Occipital lobe (tissue), 2 donors: ENCODE data around the gene HOXA9. TPM values are rescaled to one million over a fixed set of nuclear protein-coding genes. Genes with fewer than 3 reads are reported as not detected.

Source experiments
- DNase-seq: peaks from one replicate; lab custom pipeline; 2025; lab: John Stamatoyannopoulos, UW
- total RNA-seq: library from RNA; depleted of rRNA; stranded (reverse); fragments of >200 nt; gene quantifications from one replicate; pipeline ENCODE4 v1.2.3, GENCODE V29; 2014

The HOXA9 gene
- total RNA-seq, 1 donor from 2014 or later: not detected

DNA sequence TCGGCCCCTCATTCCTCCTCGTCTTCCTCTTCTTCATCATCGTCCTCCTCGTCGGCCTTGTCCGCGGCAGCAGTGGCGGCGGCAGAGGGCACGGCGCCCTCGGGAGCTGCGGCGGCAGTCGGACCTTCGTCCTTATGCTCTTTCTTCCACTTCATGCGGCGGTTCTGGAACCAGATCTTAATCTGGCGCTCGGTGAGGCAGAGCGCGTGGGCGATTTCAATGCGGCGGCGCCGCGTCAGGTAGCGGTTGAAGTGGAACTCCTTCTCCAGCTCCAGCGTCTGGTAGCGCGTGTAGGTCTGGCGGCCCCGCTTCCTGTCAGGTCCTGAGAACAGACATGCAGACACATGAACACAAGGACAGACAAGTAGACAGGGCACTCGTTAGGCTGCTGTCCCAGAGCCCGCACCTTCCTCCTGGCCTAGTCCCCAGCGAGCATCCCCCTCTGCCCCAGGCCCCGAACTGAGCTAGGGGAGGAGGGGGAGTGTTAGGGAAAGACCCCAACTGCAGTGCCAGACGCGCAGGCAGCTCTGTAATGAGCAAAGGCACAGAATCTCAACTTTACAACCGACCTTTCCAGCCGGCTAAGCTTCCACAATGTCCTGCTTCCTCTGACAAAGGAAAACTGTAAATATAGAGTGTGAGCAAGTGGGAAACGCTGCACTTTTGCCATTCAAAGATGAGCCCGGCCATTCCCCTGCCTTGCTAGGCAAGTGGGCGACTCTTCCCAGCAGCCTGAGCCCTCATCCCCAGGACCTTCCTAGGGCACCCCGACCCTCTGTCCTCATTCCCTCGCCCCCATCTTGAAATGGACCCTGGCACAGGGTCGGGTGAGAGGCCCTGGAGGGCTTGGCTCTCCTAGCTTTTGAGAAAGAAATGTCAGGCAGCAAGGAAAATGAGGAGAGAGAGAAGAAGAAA, 10.2 kb downstream of the HOXA9 start:
- no peak for DNase-seq

DNA sequence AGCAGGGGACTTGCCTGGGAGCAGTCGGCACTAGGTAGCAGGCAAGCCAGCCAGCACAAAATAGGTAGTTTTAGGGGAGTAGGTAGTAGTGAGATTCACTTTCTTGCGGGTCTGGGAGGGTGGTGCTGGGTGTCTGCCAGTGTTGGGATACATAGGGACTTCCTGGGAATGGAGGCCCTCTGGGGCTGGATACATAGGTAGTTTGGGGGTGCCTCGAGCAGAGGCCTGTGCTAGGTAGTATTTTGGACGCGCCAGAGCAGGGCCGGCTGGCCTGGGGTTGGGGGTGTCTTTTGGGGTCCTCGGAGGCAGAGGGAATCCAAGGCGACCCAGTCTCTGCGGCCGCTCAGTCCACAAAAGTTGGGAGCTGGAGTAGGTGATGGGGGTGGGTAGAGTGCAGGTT, 11.0 kb downstream of the HOXA9 start:
- no peak for DNase-seq

DNA sequence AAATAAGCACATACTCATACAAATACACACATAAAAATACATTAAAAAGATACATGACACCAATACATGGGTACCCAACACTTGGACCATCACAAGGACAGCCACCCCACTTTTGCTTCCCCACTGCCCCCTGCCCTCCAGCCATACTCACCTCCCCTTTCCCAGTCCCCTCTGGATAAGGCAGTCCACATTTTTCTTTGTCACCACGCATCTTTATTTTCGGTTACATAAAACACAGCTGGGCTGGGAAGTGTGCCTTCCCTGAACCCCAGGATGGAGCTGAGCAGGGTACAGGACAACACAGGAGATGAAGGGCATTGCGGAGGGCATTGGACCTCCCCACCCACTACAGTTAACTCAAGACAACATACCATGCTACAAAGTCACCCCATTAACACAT, 11.8 kb downstream of the HOXA9 start:
- no peak for DNase-seq

DNA sequence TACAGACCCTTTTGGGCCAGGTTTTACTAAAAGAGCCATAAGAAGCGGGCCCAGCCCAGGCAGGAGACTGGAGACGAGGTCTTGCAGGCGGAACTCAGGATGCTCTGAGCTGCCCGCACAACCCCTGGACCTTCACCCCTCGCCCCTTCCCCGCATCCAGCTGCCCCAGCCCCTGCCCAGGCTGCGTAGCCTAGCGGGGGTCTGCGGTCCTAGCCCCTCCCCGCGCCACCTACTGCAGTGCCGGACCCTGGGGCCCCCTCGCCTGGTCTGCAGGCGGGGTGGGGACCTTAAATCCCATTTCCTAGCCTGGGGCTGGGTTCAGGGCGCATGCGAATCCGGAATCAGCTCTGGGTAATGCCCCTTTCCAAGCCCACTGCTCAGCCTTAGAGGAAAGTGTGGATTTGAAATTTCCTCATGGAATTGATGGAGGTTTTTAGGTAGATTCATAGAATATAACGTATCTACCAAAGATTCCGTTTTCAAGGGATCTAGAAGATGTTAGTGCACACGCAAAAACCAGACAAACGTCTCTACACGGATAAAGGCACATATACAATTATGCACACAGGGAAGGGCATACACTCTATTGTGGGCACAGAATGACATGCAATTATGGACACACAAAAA, 12.4 kb downstream of the HOXA9 start:
- DNase-seq: no peak

DNA sequence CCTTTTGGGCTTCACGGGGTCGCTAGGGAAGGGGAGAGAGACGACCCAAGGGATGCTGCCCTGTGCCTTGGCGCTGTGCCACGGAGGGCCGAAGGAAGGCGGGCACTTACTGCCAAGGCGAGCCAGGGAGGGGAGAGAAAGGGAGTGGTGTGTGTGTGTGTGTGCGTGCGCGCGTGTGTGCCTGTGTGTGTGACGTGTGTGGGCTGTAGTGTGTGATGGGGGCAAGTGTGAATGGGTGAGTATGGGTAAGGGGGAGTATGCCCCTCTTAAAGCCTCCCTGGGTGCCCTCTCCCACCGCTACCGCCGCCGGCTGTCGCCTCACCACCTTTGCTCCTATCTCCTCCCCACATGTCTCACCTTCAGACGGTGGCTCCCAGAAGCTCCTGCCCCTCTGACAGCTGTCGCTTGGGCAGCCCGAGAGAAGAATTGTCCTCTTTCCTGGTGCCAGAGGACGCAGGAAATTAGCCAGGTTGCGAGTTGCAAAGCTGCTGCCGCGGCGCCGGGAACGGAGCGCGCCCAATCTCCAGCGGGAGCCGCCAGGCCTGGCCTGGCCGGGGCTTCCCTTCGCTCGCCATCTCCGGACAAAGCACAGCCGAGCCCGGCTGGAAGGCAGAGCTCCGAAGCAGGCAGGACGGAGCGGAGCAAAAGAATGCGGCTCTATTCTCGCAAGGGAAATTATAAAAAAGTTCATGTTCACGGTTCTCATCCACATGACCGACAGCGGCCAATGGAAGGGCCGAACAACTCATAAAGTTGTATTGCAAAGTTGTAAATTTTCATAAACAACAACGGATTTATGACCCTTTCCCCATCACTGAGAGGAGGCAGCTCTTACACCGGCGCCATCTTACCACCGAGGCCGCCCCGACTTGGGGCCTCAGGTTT, 13.2 kb downstream of the HOXA9 start, which contains the start of gene HOXA3:
HOXA3 (minus strand) TSS at position 653 of the 885 bp plus-strand sequence. CDS start 41,943 bp downstream, outside the sequence.
- no peak for DNase-seq

DNA sequence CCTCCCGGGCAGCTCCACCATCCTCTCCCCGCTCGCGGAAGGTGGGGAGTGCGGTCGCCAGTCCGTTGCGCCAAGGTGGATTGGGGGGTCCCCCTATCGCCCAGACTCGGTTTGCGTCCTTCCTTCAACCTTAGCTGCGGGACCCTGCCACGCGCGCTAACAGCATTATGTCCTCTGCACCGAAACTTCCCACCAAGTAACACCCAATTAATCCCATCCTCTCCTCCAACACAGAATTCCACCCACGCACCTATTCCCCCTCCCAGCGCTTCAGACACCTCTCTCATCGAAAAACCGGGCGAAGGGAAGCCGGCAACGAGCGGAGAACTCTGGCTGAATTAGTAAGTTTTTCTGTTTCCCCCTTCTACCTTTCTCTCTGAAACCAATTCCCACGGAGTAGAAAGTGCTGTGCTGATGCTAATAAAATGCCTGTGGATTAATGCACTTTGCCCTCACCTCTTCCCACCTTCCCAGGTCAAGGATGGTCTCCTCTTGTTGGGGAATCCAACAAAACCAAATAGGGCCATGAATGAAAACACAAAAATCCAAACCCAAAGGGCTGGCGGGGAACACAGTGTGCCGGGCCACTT, 13.9 kb downstream of the HOXA9 start:
- no peak for DNase-seq

DNA sequence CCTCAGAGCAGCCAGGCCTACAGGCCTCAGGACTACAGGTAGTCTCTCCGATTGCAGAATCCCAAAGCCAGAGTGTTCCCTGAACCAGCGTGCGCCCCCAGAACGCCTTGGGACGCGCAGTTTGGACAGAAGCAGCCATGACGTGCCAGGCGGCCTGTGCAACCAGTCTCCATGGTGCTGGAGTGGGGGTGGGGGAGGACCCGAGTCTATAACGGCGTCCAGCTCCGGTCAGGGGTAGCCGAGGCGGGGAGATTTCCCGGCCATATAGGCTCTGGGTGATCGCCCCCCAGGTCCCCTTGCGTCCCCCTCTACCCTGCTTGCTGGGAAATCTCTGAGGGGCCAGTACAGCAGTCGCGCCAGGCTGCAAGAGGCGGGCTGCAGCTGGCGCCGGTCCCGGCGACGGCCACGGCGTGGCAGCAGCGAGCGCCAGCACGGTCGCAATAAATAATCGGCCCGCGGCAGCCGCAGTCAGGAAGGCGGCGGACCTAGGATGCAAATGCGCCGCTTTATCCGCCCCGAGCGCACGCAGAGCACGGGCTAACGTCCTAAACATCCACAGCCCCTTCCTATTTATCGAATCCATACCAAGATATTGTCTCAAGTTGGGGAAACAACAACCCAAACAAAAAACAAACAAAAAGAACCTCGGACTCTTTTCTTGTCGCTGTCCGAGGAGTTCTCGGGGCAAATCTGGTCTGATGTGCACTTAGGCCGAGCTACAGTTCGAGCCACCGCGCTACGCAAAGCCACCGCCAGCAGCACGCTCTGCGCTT, 14.6 kb downstream of the HOXA9 start:
- no peak for DNase-seq

DNA sequence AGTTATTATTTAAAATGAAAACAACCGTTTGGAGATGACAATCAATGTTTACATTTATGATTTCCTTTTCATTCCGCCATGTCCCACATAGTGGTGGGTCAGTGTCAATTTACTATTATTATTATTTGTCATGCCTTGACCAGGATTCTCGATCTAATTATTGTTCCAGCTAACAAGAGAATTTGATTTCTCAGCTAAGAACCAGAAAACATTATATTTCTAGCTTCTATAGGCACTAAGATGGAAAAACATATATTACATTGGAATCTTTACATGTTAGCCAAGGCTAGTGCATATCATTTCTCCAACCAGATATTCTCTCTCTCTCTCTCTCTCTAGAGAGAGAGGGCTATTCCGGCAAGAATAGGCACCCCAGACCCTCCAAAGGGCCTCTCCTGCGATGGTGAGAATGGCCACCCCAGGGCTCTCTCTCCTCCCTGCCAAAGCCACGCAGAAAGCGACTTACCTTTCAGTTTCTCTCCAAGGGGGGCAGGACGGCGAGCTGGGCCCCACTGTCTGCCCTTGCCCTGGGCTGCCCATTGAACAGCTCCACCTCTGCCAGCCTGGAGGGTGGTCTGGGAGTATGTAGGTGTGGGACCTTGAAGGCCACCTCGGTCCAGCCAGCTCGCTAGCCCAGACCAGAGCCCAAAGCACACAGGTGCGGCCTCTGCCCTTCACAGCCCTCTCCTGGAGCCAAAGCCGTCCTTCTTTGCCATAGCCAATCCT, 15.3 kb downstream of the HOXA9 start:
- DNase-seq: no peak

DNA sequence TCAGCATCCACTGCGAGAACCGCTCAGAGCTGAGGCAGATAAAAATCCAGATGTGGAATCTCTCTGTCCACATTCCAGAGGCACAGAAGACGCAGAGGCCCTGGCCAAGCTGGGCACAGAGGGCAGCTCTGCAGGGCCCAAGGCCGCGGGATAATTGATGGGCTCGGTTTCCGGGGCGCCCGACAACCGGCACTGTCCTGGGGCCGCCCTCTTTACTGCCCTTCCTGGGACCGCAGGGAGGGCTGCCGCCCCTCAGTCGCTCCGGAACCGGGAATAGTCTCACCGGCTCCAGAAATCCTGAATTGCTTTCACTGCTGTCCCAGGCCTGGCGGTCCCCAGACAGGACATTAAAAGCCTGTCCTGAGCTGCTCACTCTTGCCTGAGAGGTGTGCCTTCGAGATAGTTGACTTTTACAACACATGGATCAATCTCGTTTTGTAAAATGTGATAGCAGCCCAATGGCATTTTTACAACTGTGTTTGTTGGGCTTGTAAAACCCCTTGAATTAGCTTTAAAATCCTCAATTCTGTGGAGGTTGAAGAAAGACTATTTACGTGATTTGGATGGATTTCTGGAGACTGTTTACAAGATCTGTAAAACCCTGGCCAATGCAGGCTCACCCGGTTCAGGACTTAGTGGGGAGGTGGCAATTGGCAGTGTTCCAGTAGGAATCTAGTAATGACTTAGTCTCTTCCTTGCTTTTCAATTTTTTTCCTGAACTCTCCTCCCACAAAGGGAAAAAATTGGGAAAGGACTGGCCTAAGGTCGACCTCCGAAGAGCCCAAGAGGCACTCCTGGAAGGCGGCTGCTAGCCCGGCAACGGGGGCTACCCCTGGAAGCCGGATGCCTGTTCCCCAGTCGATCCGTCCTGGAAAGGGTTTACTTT, 16.3 kb downstream of the HOXA9 start:
- no peak for DNase-seq

DNA sequence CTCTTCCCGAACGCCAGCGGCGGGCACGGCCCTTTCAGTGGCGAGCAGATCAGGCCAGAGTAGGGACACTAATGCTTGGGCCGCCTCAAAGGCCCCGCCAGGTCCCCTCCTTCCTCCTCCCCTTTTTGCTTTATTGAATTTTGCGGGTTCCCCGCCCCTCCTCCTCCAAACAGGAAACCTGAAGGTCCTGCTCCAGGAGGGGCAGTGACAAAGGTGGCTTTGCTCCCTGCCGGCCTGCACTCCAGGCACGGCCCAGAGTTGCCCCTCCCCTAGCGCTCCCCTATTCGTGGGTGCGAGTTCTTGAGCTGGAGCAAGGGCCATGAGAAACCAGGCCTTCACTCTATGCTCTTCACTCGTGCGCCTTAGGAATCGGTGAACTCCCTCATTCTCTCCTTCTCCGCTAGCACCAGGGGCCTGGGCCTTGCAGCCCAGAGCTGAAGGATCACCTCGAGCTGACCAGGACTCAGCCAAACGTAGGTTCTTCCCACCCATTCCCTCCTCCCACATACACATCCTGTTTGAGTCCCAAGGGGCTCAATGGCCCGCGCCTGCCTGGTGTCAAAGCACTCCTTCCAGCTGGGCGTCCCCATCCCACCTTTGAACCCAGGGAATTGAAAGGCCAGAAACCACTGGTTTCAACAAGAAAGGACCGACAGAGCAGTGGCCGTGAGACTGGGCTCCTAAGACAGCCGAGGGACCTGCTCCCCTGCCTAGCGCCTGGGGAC, 17.1 kb downstream of the HOXA9 start:
- no peak for DNase-seq

DNA sequence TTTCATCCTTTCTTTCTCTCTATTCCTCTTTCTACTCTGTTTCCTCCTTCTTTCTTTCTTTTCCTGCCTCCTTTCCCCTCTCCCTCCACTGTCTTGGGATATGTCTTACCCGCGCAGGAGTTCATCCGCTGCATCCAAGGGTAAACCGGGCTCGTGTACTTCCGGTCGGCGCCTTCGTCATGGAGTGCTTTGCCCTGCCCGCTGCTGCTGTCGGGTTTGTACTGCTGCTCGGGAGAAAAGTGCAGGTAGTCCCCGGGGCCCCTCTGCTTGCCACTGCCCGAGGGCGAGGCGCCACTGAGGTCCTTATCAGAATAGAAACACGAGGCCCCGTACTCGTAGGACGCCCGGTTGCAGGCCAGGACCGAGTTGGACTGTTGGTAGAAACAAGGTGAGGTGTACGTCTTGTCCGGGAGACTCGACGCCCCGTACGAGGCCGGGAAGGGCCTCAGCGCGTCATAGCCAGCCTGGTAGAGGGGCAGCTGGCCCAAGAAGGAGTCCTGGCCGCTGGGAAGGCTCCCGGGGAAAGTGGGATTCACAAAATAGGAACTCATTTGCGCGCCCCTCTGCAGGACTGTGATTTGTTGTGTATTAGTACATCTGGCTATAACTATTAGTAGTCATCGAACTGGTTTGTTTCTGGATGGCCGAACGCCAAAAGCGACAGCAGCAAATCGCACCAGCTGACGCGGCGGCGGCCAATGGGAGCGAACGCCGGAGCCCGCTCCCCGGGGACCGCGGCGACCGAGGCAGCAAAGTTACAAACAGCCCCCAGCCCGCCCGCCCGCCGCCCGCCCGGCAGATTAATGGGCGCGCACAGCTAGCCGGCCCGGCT, 17.9 kb downstream of the HOXA9 start, which contains the start of gene HOXA6:
HOXA6 (minus strand) TSS at position 576 of the 832 bp plus-strand sequence; CDS start at position 551, 25 bp downstream.
- DNase-seq: no peak

DNA sequence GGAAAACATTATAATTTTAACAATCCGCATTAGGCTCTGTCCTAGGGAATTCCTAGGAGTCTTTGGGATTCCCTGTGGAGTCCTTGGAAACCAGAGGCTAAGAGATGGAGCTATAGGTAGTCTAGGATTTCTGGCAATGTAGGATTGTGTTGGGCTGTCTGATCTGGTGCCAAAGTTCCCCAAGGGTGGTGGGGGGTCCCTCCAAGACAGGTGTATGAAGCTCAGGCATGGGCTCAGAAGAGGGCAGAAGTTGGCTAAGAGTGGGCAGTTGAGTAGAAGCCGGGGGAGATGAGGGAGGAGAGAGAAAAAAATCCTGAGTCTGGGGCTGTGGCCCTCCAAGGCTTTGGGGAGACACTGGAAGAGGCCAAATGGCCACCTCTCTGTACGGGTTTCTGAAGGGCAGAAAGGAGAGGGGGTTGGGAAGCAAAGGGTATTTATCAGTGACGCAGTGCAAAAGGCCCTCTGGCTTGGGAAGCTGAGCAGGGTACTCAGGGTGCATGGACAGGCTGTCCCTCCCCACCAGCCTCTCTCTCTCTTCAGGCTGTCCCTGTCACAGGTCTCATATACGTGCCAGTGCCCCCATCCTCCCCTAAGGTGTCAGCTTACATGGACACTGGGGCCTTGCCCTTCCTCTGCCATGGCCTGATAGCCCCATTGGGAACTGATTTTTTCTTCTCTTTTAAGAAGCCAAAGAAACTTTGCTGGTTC, 18.7 kb downstream of the HOXA9 start:
- no peak for DNase-seq

DNA sequence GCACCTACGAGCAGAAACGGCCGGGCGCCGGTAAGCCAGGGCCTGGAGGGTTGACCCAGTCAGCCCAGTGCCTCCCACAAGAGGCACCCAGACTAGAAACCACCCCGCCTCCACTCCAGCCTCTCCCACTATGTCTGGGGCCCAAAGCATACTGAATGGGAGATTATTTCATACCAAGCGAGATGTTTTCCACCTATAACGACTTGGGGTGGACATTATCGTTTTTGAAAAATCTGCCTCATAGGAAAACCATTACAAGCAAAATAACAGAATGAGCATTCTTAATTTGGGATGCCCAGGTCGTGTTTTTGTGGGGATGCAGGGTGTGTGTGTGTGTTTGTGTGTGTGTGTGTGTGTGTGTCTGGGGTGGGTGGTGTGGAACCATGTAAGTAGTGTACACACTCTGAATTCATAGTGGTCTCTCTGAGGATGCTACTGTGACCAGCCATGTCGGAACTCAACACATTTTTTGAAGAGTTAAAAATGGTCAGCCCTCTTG, 19.4 kb downstream of the HOXA9 start:
- no peak for DNase-seq

DNA sequence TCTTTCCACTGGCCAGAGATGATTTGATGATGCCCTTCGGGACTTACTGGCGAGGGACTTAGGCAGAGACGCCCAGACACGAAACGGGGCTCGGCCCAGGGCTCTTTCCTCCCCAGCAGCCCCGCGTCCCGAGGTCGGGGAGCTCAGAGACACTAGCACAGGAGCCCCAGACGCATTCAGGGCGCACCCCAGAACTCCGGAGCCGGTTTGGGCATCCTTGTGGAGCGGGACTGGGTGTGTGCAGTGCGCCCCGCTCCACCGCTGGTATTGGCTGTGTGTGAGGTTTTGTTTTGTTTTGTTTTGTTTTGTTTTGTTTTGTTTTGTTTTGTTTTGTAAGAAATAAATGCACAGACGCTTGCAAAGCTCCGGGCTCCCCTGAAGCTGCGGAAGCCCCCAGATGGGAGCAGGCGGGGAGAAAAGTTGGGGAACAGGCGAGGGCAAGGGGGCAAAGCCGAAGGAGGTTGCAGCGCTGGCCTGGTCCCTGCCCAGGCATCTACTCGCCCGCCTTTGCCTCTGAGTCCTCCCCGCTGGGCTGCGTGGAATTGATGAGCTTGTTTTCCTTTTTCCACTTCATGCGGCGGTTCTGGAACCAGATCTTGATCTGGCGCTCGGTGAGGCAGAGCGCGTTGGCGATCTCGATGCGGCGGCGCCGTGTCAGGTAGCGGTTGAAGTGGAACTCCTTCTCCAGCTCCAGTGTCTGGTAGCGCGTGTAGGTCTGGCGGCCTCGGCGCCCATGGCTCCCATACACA, 20.0 kb downstream of the HOXA9 start:
- DNase-seq: no peak

DNA sequence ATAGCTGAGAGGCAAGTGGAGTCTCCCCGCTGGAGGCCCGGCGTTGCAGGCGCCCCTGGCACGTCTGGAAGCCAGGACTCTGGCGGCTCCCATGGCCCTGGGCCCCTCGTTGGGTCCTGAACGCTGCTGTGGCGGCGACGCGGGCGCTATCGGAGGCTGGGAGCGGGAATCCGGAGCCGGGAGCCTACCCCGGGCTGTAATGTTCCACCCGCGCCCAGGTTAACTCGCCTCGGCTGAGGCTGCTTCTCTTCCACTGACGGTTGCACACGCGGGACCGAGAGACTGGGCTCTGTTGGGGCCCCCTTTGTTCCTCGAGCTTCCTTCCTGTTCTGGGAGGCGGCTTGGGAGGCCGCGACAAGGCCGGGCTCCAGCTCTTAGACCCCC, 20.6 kb downstream of the HOXA9 start:
- DNase-seq: no peak
